HepG2 (cell line): ENCODE data around the gene ERVH48-1. TPM values are rescaled to one million over a fixed set of nuclear protein-coding genes. Genes with fewer than 3 reads are reported as not detected.
A peak's percentile ranks its signal among the peaks of the same experiment; 100 is the strongest.

Source experiments
- ATAC-seq: fragments of 200-7000 bp; cut with Tn5 transposase; 3 replicates; pipeline ENCODE4 v1.9.1; 2020; ENCODE audit warnings: mild to moderate bottlenecking, moderate library complexity
- BruUV-seq: library from RNA; stranded (reverse); fragments of 400-500 nt; replicated peaks from 2 replicates; lab custom pipeline; 2021; lab: Mats Ljungman, UMichigan
- CTCF ChIA-PET: fragments of 300-600 bp; formaldehyde crosslinking; extraction: SDS; loops from one replicate; lab custom pipeline; 2021; ENCODE audit warnings: low total read pairs, inconsistent platforms, low intra/inter-chr PET ratio; lab: Yijun Ruan, JAX
- POLR2A ChIA-PET: fragments of 350-600 bp; sonication (Branson Sonifier 250); formaldehyde crosslinking; loops from one replicate; lab custom pipeline; 2020; ENCODE audit warnings: antibody characterized with exemption, inconsistent platforms; lab: Yijun Ruan, JAX
- DNase-seq: peaks from one replicate; pipeline ENCODE4 v3.0.0-alpha.2; 2015; ENCODE audit warnings: low spot score
- FAIRE-seq: peaks from 3 replicates; lab custom pipeline; 2011; peaks lifted over from hg19 to GRCh38; lab: Jason Lieb, UNC
- H2AFZ ChIP-seq: one replicate; pipeline ENCODE4 v1.6.1; 2011; ENCODE audit warnings: low read length, inconsistent platforms
- H3K27ac ChIP-seq: fragments of 300-600 bp; 3 replicates; pipeline ENCODE4 v1.8.0; 2011; ENCODE audit warnings: mixed run types, mild to moderate bottlenecking, mixed read lengths, low read length, inconsistent platforms; ENCODE audit not compliant: insufficient read depth; ENCODE audit errors: extremely low read length
- H3K27me3 ChIP-seq, 2 experiments: fragments of 200-600 bp in 1 of 2; 2 replicates in 1 of 2; 3 replicates in 1 of 2; pipeline versions ENCODE4 v1.6.0 to v1.8.0; 2011; ENCODE audit warnings: low read length in 2 of 2, mild to moderate bottlenecking in 2 of 2, moderate library complexity in 2 of 2, inconsistent platforms in 1 of 2; ENCODE audit not compliant: insufficient read depth in 2 of 2, control insufficient read depth in 1 of 2
- H3K36me3 ChIP-seq, 2 experiments: fragments of 200-600 bp in 1 of 2; replicated peaks in 1 of 2; 2 replicates in 1 of 2; 3 replicates in 1 of 2; pipeline versions ENCODE4 v1.5.1 to v1.8.0; 2011; ENCODE audit warnings: low read length in 2 of 2, inconsistent platforms in 1 of 2; ENCODE audit not compliant: insufficient read depth in 2 of 2, control insufficient read depth in 1 of 2
- H3K4me1 ChIP-seq: 2 replicates; pipeline ENCODE4 v1.5.1; 2012; ENCODE audit warnings: low read length, inconsistent platforms; ENCODE audit not compliant: insufficient read depth
- H3K4me2 ChIP-seq: 2 replicates; pipeline ENCODE4 v1.6.0; 2011; ENCODE audit warnings: low read depth, low read length, inconsistent platforms
- H3K4me3 ChIP-seq, 3 experiments: fragments of 200-600 bp in 1 of 3; sonication (generic), shearing (Covaris generic) in 1 of 3; replicated peaks in 1 of 3; 2 replicates each; pipeline ENCODE4 v1.5.1; 2011 to 2016; ENCODE audit warnings: low read length in 3 of 3, inconsistent platforms in 2 of 3, low read depth in 2 of 3, mild to moderate bottlenecking in 2 of 3, control low read depth in 1 of 3, mixed read lengths in 1 of 3; ENCODE audit not compliant: insufficient read depth in 1 of 3
- H3K79me2 ChIP-seq: one replicate; pipeline ENCODE4 v1.6.1; 2011; ENCODE audit warnings: low read length, inconsistent platforms; ENCODE audit not compliant: insufficient read depth
- H3K9ac ChIP-seq: 2 replicates; pipeline ENCODE4 v1.6.0; 2011; ENCODE audit warnings: mild to moderate bottlenecking, low read depth, low read length, inconsistent platforms; ENCODE audit not compliant: insufficient read depth
- H3K9me3 ChIP-seq: 2 replicates; pipeline ENCODE4 v1.5.1; 2012; ENCODE audit warnings: mild to moderate bottlenecking, low read length
- H4K20me1 ChIP-seq: 2 replicates; pipeline ENCODE4 v1.6.0; 2011; ENCODE audit warnings: inconsistent platforms, mild to moderate bottlenecking, low read length, moderate library complexity; ENCODE audit not compliant: insufficient read depth
- ARID2 ChIP-seq: sonication (generic); formaldehyde crosslinking; IDR thresholded peaks from 2 replicates; pipeline ENCODE4 v1.8.1; 2022; ENCODE audit warnings: mild to moderate bottlenecking, missing genetic modification reagents, borderline replicate concordance
- ERF ChIP-seq: IDR thresholded peaks from 2 replicates; pipeline ENCODE4 v1.6.1; 2018; ENCODE audit warnings: missing biosample characterization, missing genetic modification reagents
- FOXP1 ChIP-seq, 2 experiments: fragments of 450-650 bp in 1 of 2; IDR thresholded peaks; 2 replicates each; pipeline ENCODE4 v1.6.1; 2017 to 2018; ENCODE audit warnings: antibody characterized with exemption in 1 of 2
- HNF1B ChIP-seq: sonication (generic); formaldehyde crosslinking; IDR thresholded peaks from 2 replicates; pipeline ENCODE4 v1.5.1; 2020; ENCODE audit warnings: mild to moderate bottlenecking, moderate library complexity, missing genetic modification reagents
- KMT2B ChIP-seq: IDR thresholded peaks from 2 replicates; pipeline ENCODE4 v1.6.1; 2016; ENCODE audit warnings: missing genetic modification reagents, missing compliant biosample characterization
- RFX5 ChIP-seq: IDR thresholded peaks from 2 replicates; pipeline ENCODE4 v1.6.1; 2011; ENCODE audit warnings: low read depth, low read length, improper control_type of control experiment
- SATB2 ChIP-seq: sonication (generic); formaldehyde crosslinking; IDR thresholded peaks from 2 replicates; pipeline ENCODE4 v1.5.0; 2020; ENCODE audit warnings: missing genetic modification reagents
- ZHX2 ChIP-seq, 2 experiments: sonication (generic) in 1 of 2; formaldehyde crosslinking in 1 of 2; IDR thresholded peaks; 2 replicates each; pipeline versions ENCODE4 v1.6.1 to v1.9.0; 2014 to 2022; ENCODE audit warnings: antibody characterized with exemption in 1 of 2, borderline replicate concordance in 1 of 2, inconsistent platforms in 1 of 2, low read depth in 1 of 2, missing genetic modification reagents in 1 of 2
- ZNF616 ChIP-seq: sonication (generic); formaldehyde crosslinking; IDR thresholded peaks from 2 replicates; pipeline ENCODE4 v1.5.0; 2020; ENCODE audit warnings: low read depth, mild to moderate bottlenecking, missing genetic modification reagents
- ZNF644 ChIP-seq: IDR thresholded peaks from 2 replicates; pipeline ENCODE4 v1.6.1; 2016; ENCODE audit warnings: low read depth
- WGBS: methylation state at CpG from one replicate; pipeline ENCODE4 v1.1.6; 2017; ENCODE audit warnings: low lambda C conversion rate; 5-methylcytosine and 5-hydroxymethylcytosine counted together
- in situ Hi-C: cut with HindIII; loops from 2 replicates; pipeline ENCODE4 v1.10.0; 2017; ENCODE audit warnings: low pct_unique_long_range_greater_than_20kb; ENCODE audit not compliant: extremely low pct_ligation_motif_present
- intact Hi-C: fragments of 100-400 bp; cut with micrococcal nuclease; formaldehyde crosslinking; loops from one replicate; pipeline ENCODE4 v1.10.0; 2022; ENCODE audit not compliant: unreplicated experiment
- polyA plus RNA-seq, 8 experiments: library from polyadenylated mRNA; depleted of rRNA in 3 of 8; stranded (reverse) in 7 of 8; unstranded in 1 of 8; fragments of >200 nt; fragmentation: Illumina TruSeq in 4 of 8; extraction: Trizol in 4 of 8; gene quantifications; 2 replicates each; pipeline versions ENCODE4 v1.2.1 to v1.2.3, GENCODE V29; 2011 to 2016; ENCODE audit warnings: low read depth in 4 of 8, missing spikeins in 1 of 8, mixed read lengths in 1 of 8; ENCODE audit not compliant: insufficient read depth in 1 of 8
- total RNA-seq, 5 experiments: library from RNA; depleted of rRNA; stranded (reverse); fragments of >200 nt; fragmentation: Illumina TruSeq; extraction: Trizol; gene quantifications; 2 replicates each; pipeline ENCODE4 v1.2.3, GENCODE V29; 2016; ENCODE audit warnings: low read depth in 1 of 5
- TF ChIP-seq, protein P1 (sequence below): sonication (generic); formaldehyde crosslinking; conservative IDR thresholded peaks from 2 replicates; pipeline ENCODE4 v1.8.1; 2023; ENCODE audit warnings: missing genetic modification reagents
- TF ChIP-seq, protein P2 (sequence below): sonication (generic); formaldehyde crosslinking; IDR thresholded peaks from 2 replicates; pipeline ENCODE4 v1.5.1; 2020; ENCODE audit warnings: missing genetic modification reagents, mild to moderate bottlenecking, borderline replicate concordance

Gene ERVH48-1
- total and polyA plus RNA-seq, 2 of the 13 experiments (the other 11 are each of a cell fraction or from before 2014, with no cell fraction given) = 1.8 TPM; not detected in 1

- no peaks in the 10 kb centered on the region for H4K20me1 ChIP-seq
- POLR2A ChIA-PET = interaction anchor here (0.6 to 2.1 kb wide), 7 partner anchors 9 to 225 kb away, joined by 3 to 26 read pairs (median 4); partner anchors contain the start of gene NDUFV3
- peak; percentile 97 for FAIRE-seq
- peak within 1 kb of the TSS; percentile 60 to 93 (median 87) for H3K4me3 ChIP-seq
- BruUV-seq = TSS peak; percentile 84
- H3K36me3 ChIP-seq = peaks cover 5 to 12% of the 10 kb centered on the region in 2 experiments; a peak in 3 of 5 replicates
- intact Hi-C loops (loop anchor here (1.0 kb wide), 1 partner anchor 14 kb away; the partner anchor contains the start of gene NDUFV3), in situ Hi-C loops (no loop called here)
- peak; percentile 93 for DNase-seq
- peak within 1 kb of the TSS; percentile 97 for H3K9ac ChIP-seq
- peak within 1 kb of the TSS; percentile 89 for H3K4me2 ChIP-seq
- no peaks in the 10 kb centered on the region; a peak in 1 of 5 replicates for H3K27me3 ChIP-seq
- no peak within 1 kb of the TSS for H2AFZ ChIP-seq
- WGBS = 3% methylated on average over 6 of the region's 80 CpGs
- H3K9me3 ChIP-seq = no peaks in the 10 kb centered on the region
- H3K4me1 ChIP-seq = peaks cover 26% of the 10 kb centered on the region
- peaks cover 30% of the 10 kb centered on the region for H3K79me2 ChIP-seq
- ATAC-seq = peak; percentile 97
- peak within 1 kb of the TSS; percentile 89 for H3K27ac ChIP-seq
- CTCF ChIA-PET = no interaction called here
- TF ChIP-seq, protein P1, sequence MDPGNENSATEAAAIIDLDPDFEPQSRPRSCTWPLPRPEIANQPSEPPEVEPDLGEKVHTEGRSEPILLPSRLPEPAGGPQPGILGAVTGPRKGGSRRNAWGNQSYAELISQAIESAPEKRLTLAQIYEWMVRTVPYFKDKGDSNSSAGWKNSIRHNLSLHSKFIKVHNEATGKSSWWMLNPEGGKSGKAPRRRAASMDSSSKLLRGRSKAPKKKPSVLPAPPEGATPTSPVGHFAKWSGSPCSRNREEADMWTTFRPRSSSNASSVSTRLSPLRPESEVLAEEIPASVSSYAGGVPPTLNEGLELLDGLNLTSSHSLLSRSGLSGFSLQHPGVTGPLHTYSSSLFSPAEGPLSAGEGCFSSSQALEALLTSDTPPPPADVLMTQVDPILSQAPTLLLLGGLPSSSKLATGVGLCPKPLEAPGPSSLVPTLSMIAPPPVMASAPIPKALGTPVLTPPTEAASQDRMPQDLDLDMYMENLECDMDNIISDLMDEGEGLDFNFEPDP = no peak
- TF ChIP-seq ZHX2 (IDR thresholded peaks at IDR 0.05; ENCODE audit: low read depth) (peak; percentile 72; the same call in 1 of the 2 replicates), ZHX2 (CRISPR knock-in tag; IDR thresholded peaks at IDR 0.05; ENCODE audit: borderline replicate concordance) (no peak), KMT2B (CRISPR knock-in tag) (peak; percentile 89), SATB2 (CRISPR knock-in tag) (no peak; the same call in 1 of the 2 replicates), ERF (CRISPR knock-in tag) (no peak), ZNF616 (CRISPR knock-in tag) (peak; percentile 40; the same call in 1 of the 2 replicates), ZNF644 (CRISPR knock-in tag) (no peak), FOXP1 (IDR thresholded peaks at IDR 0.05) (no peak), FOXP1 (CRISPR knock-in tag; IDR thresholded peaks at IDR 0.05) (no peak), ARID2 (CRISPR knock-in tag) (0 out of 2 replicates have a peak, but pooled peaks have one; percentile 0), HNF1B (CRISPR knock-in tag) (0 out of 2 replicates have a peak, but pooled peaks have one; percentile 31), RFX5 (no peak)
- TF ChIP-seq, protein P2, sequence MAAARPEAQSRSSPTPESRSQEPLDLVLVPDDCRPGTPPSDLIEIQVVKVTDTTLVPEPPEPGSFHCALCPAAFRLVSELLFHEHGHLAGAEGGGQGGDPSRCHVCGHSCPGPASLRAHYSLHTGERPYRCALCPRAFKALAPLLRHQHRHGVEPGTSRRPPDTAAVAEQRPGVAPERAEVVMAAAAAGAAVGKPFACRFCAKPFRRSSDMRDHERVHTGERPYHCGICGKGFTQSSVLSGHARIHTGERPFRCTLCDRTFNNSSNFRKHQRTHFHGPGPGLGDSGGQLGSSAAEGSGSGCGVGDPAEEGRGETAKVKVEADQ (CRISPR knock-in tag) = peak; percentile 26; the same call in 1 of the 2 replicates
Measured at GRCh38 chr21:42878993-42879787, 46.2 kb downstream of the ERVH48-1 start, which contains the start of gene WDR4. Gene WDR4 (minus strand): TSS chr21:42879539. CDS start chr21:42879495, 44 bp downstream.
